ENCODE measurements around the gene NDOR1.
"Not testable (repeated sequence)": the region's sequence is repeated elsewhere in the genome, so short reads cannot be mapped to it uniquely, and the experiment has no call there.

The NDOR1 gene

GRCh38 chr9:137233143-137233980, 27.9 kb downstream of the NDOR1 start:
- DNase-seq: no peak

- DNase-seq: no peak
Observed at GRCh38 chr9:137234055-137234697, 28.7 kb downstream of the NDOR1 start.

- DNase-seq: no peak
Observed at GRCh38 chr9:137234758-137235423, 29.4 kb downstream of the NDOR1 start.

- no peak for DNase-seq
Observed at GRCh38 chr9:137235424-137236237, 30.1 kb downstream of the NDOR1 start.

- no peak for DNase-seq
Observed at GRCh38 chr9:137236238-137236935, 30.9 kb downstream of the NDOR1 start.

- no peak for DNase-seq
Observed at GRCh38 chr9:137236936-137237421, 31.5 kb downstream of the NDOR1 start.

- DNase-seq: no peak
Observed at GRCh38 chr9:137237759-137238726, 32.5 kb downstream of the NDOR1 start.

GRCh38 chr9:137239541-137240200, 34.2 kb downstream of the NDOR1 start:
- not testable (repeated sequence) for DNase-seq

GRCh38 chr9:137240318-137240840, 34.9 kb downstream of the NDOR1 start:
- DNase-seq: no peak

- peak; percentile 97 for DNase-seq
Observed at GRCh38 chr9:137240841-137241489, 35.5 kb downstream of the NDOR1 start, which contains the start of gene TUBB4B. Gene TUBB4B (plus strand): TSS chr9:137241287. CDS start chr9:137241361, 74 bp downstream.

- DNase-seq: no peak
Observed at GRCh38 chr9:137241490-137242268, 36.2 kb downstream of the NDOR1 start.

GRCh38 chr9:137242269-137243203, 37.0 kb downstream of the NDOR1 start:
- no peak for DNase-seq

- not testable (repeated sequence) for DNase-seq
Observed at GRCh38 chr9:137243266-137243625, 37.7 kb downstream of the NDOR1 start.

GRCh38 chr9:137243626-137244485, 38.4 kb downstream of the NDOR1 start:
- no peak for DNase-seq

GRCh38 chr9:137244486-137245449, 39.3 kb downstream of the NDOR1 start:
- DNase-seq: no peak
